Endothelial cell (in vitro differentiated cells): ENCODE measurements around the gene VPS41. TPM values are rescaled to one million over a fixed set of nuclear protein-coding genes. Genes with fewer than 3 reads are reported as not detected.

Source experiments
- DNase-seq: peaks from one replicate; pipeline ENCODE4 v3.0.0; 2021; ENCODE audit warnings: low spot score
- H3K27ac Mint-ChIP-seq: one replicate; pipeline ENCODE4 v1.8.0; 2021; ENCODE audit warnings: mixed read lengths, inconsistent platforms; ENCODE audit not compliant: unreplicated experiment
- H3K27me3 Mint-ChIP-seq: one replicate; pipeline ENCODE4 v1.8.0; 2021; ENCODE audit warnings: mild to moderate bottlenecking, moderate library complexity, mixed read lengths, inconsistent platforms; ENCODE audit not compliant: unreplicated experiment
- H3K36me3 Mint-ChIP-seq: one replicate; pipeline ENCODE4 v1.8.0; 2021; ENCODE audit warnings: mild to moderate bottlenecking, low read depth, mixed read lengths, inconsistent platforms; ENCODE audit not compliant: unreplicated experiment
- H3K4me1 Mint-ChIP-seq: one replicate; pipeline ENCODE4 v1.8.0; 2021; ENCODE audit warnings: mild to moderate bottlenecking, mixed read lengths, inconsistent platforms; ENCODE audit not compliant: unreplicated experiment
- H3K4me3 Mint-ChIP-seq: one replicate; pipeline ENCODE4 v1.8.0; 2021; ENCODE audit warnings: mild to moderate bottlenecking, mixed read lengths, inconsistent platforms; ENCODE audit not compliant: unreplicated experiment
- H3K9me3 Mint-ChIP-seq: one replicate; pipeline ENCODE4 v1.8.0; 2021; ENCODE audit warnings: mixed read lengths, inconsistent platforms; ENCODE audit not compliant: unreplicated experiment
- CTCF ChIP-seq: fragments of 200-600 bp; sonication (generic); IDR thresholded peaks from one replicate; pipeline ENCODE4 v1.5.0; 2021; ENCODE audit warnings: antibody characterized with exemption; ENCODE audit not compliant: unreplicated experiment
- total RNA-seq: library from RNA; stranded (reverse); fragmentation: NEBNext Ultra II Directional; extraction: Animal tissue kit (Norgen Biotek cat#: 25700); gene quantifications from one replicate; pipeline ENCODE4 v1.2.1, GENCODE V29; 2021; ENCODE audit not compliant: unreplicated experiment

VPS41 gene
- total RNA-seq, 1 donor from 2014 or later: 104 TPM

- Mint-ChIP-seq H3K27ac (no peak overlapping the region), H3K4me3 (no peak overlapping the region), H3K9me3 (no peaks in the 10 kb centered on the region), H3K27me3 (peaks cover 2% of the 10 kb centered on the region), H3K4me1 (no peaks in the 10 kb centered on the region), H3K36me3 (no peaks in the 10 kb centered on the region)
- DNase-seq: no peak
- no peak for TF ChIP-seq CTCF
Observed at GRCh38 chr7:38880035-38880434, 29.0 kb downstream of the VPS41 start.

GRCh38 chr7:38878694-38879457 is 30.1 kb downstream of the VPS41 start:
- no peak overlapping the region for H3K27ac Mint-ChIP-seq
- no peak for TF ChIP-seq CTCF
- H3K9me3 Mint-ChIP-seq: no peaks in the 10 kb centered on the region
- H3K4me3 Mint-ChIP-seq: no peak overlapping the region
- H3K36me3 Mint-ChIP-seq: no peaks in the 10 kb centered on the region
- DNase-seq: no peak
- peaks cover 2% of the 10 kb centered on the region for H3K27me3 Mint-ChIP-seq
- H3K4me1 Mint-ChIP-seq: no peaks in the 10 kb centered on the region

GRCh38 chr7:38873433-38873832 is 35.6 kb downstream of the VPS41 start:
- no peak overlapping the region for H3K4me3 Mint-ChIP-seq
- no peak for DNase-seq
- H3K4me1 Mint-ChIP-seq: no peaks in the 10 kb centered on the region
- H3K36me3 Mint-ChIP-seq: no peaks in the 10 kb centered on the region
- no peaks in the 10 kb centered on the region for H3K27me3 Mint-ChIP-seq
- no peak overlapping the region for H3K27ac Mint-ChIP-seq
- TF ChIP-seq CTCF: no peak
- H3K9me3 Mint-ChIP-seq: no peaks in the 10 kb centered on the region

GRCh38 chr7:38872202-38872601 is 36.8 kb downstream of the VPS41 start:
- H3K4me1 Mint-ChIP-seq: no peaks in the 10 kb centered on the region
- no peaks in the 10 kb centered on the region for H3K27me3 Mint-ChIP-seq
- H3K9me3 Mint-ChIP-seq: no peaks in the 10 kb centered on the region
- DNase-seq: no peak
- H3K36me3 Mint-ChIP-seq: no peaks in the 10 kb centered on the region
- H3K4me3 Mint-ChIP-seq: no peak overlapping the region
- no peak overlapping the region for H3K27ac Mint-ChIP-seq
- no peak for TF ChIP-seq CTCF

DNA sequence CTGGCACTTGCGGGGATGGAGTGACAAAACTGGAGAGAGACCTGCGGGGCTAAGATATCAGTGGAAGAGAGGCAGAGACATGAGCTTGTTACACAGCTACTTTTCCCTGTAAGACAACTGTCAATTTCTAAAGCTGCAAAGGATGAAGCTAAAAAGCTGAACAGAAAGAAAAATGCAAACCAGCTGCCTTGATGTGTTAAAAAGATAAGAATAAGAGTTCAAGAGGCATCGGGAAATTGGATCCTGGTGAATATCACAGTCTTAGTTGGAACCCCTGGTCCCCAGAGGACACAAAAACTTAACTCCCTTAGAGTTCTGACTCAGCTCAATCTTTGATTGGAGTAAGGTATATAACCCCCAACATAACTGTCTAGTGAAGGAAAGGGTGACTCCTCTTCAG is 38.8 kb downstream of the VPS41 start:
- Mint-ChIP-seq H3K36me3 (no peaks in the 10 kb centered on the region), H3K4me1 (no peaks in the 10 kb centered on the region), H3K27me3 (no peaks in the 10 kb centered on the region), H3K9me3 (no peaks in the 10 kb centered on the region), H3K27ac (no peak overlapping the region), H3K4me3 (no peak overlapping the region)
- no peak for TF ChIP-seq CTCF
- DNase-seq: no peak
